HCT116 (cell line): ENCODE measurements around the gene GATB.

Experiments
- CBX3 ChIP-seq: IDR thresholded peaks from 2 replicates; pipeline ENCODE4 v1.6.1; 2012; ENCODE audit warnings: low read depth
- CEBPB ChIP-seq: IDR thresholded peaks from 2 replicates; pipeline ENCODE4 v1.6.1; 2012; ENCODE audit warnings: low read depth
- CTCF ChIP-seq, 3 experiments: fragments of 200-600 bp in 1 of 3; sonication (generic) in 1 of 3; IDR thresholded peaks in 2 of 3; conservative IDR thresholded peaks in 1 of 3; 2 replicates each; pipeline ENCODE4 v1.5.1; 2012 to 2017; ENCODE audit warnings: low read depth in 2 of 3, low read length in 2 of 3, antibody characterized with exemption in 1 of 3, borderline replicate concordance in 1 of 3, control low read depth in 1 of 3, mild to moderate bottlenecking in 1 of 3, mixed read lengths in 1 of 3, mixed run types in 1 of 3, moderate library complexity in 1 of 3; ENCODE audit not compliant: insufficient read depth in 1 of 3
- EZH2 ChIP-seq: fragments of 200-600 bp; sonication (generic); IDR thresholded peaks from 2 replicates; pipeline ENCODE4 v1.6.1; 2017; ENCODE audit warnings: antibody characterized with exemption, mixed run types
- EZH2phosphoT487 ChIP-seq: fragments of 200-600 bp; IDR thresholded peaks from 2 replicates; pipeline ENCODE4 v1.6.1; 2018; ENCODE audit warnings: antibody characterized with exemption, borderline replicate concordance
- POLR2A ChIP-seq: IDR thresholded peaks from 2 replicates; pipeline ENCODE4 v1.7.0; 2011; ENCODE audit warnings: borderline replicate concordance; ENCODE audit not compliant: insufficient read depth, insufficient read length; ENCODE audit errors: extremely low read depth
- POLR2AphosphoS5 ChIP-seq: IDR thresholded peaks from 2 replicates; pipeline ENCODE4 v1.6.1; 2011; ENCODE audit warnings: mild to moderate bottlenecking, low read depth, low read length, moderate library complexity
- RAD21 ChIP-seq: IDR thresholded peaks from 2 replicates; pipeline ENCODE4 v1.6.1; 2012; ENCODE audit warnings: low read depth, mild to moderate bottlenecking
- REST ChIP-seq: IDR thresholded peaks from 2 replicates; pipeline ENCODE4 v1.6.1; 2012; ENCODE audit warnings: low read depth
- SP1 ChIP-seq: IDR thresholded peaks from 2 replicates; pipeline ENCODE4 v1.6.1; 2012; ENCODE audit warnings: low read depth
- ZBTB33 ChIP-seq: IDR thresholded peaks from 2 replicates; pipeline ENCODE4 v1.6.1; 2011; ENCODE audit warnings: mild to moderate bottlenecking, low read length, moderate library complexity; ENCODE audit not compliant: insufficient replicate concordance; ENCODE audit errors: extremely low read depth
- ZNF274 ChIP-seq: fragments of 200-500 bp; sonication (Bioruptor generic); IDR thresholded peaks from 2 replicates; pipeline ENCODE4 v1.6.1; 2014; ENCODE audit warnings: mild to moderate bottlenecking, low read depth, low read length, inconsistent platforms

- peak in 2 of 3 experiments; percentile 38 to 53; a peak in 3 of 6 replicates for TF ChIP-seq CTCF (IDR thresholded peaks at IDR 0.05 in 2 of 3, conservative IDR thresholded peaks at IDR 0.05 in 1 of 3; ENCODE audit: borderline replicate concordance in 1 of 3, insufficient read depth in 1 of 3, low read depth in 2 of 3, low read length in 2 of 3)
- no peak for TF ChIP-seq ZBTB33
- TF ChIP-seq EZH2phosphoT487: no peak
- TF ChIP-seq EZH2: no peak
- peak; percentile 70 for TF ChIP-seq POLR2AphosphoS5
- TF ChIP-seq RAD21: 0 out of 2 replicates have a peak, but pooled peaks have one; percentile 29
- no peak for TF ChIP-seq CEBPB
- TF ChIP-seq SP1: peak; percentile 73
- 0 out of 2 replicates have a peak, but pooled peaks have one; percentile 31 for TF ChIP-seq CBX3
- TF ChIP-seq POLR2A: peak; percentile 51
- TF ChIP-seq REST: no peak
- TF ChIP-seq ZNF274: no peak
Observed at GRCh38 chr4:151760712-151761661, at the start of gene GATB.
